ENCODE results near the gene HOXC6. TPM values are rescaled to one million over a fixed set of nuclear protein-coding genes. Genes with fewer than 3 reads are reported as not detected.

Gene HOXC6
- total RNA-seq, 1 experiment from 2014 or later, result 7.1 TPM

DNA sequence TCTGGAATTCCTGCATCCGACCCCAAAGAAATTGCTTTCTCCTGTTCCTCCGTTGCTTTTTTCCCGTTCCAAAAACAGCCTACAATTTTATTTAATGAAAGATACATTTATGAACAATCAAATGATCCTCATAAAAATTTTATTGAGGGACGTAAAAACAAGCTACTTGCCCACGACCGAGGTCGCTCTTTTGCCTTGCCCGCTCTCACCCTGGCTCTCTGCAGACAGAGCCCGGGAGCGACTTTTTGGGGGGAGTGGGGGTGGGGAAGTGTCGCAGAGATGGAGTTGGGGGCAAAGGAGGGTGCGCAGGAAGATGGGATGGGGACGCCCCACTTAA is 29.4 kb upstream of the HOXC6 start:
- Mint-ChIP-seq H3K4me1 (ENCODE audit: insufficient read depth, unreplicated experiment) (peaks cover 12% of the 10 kb centered on the region), H3K4me3 (ENCODE audit: unreplicated experiment) (peak overlapping the region; percentile 89), H3K36me3 (ENCODE audit: insufficient read depth, unreplicated experiment) (peaks cover 9% of the 10 kb centered on the region), H3K9me3 (ENCODE audit: unreplicated experiment) (no peaks in the 10 kb centered on the region), H3K27me3 (ENCODE audit: insufficient read depth, unreplicated experiment) (peaks cover 1% of the 10 kb centered on the region), H3K27ac (ENCODE audit: low read depth, unreplicated experiment) (peak overlapping the region; percentile 97)
- intact Hi-C loops (cut with micrococcal nuclease), result no loop called here
- POLR2A ChIA-PET, result interaction anchor here (0.8 to 2.7 kb wide), 8 partner anchors 8 to 271 kb away, joined by 3 to 32 read pairs (median 8); partner anchors contain the start of genes CALCOCO1, HOXC13, HOXC5 and SMUG1
- no peak for DNase-seq (ENCODE audit: unreplicated experiment)
- BruUV-seq (replicated peaks), result TSS peak; percentile 72
- TF ChIP-seq, protein P1, sequence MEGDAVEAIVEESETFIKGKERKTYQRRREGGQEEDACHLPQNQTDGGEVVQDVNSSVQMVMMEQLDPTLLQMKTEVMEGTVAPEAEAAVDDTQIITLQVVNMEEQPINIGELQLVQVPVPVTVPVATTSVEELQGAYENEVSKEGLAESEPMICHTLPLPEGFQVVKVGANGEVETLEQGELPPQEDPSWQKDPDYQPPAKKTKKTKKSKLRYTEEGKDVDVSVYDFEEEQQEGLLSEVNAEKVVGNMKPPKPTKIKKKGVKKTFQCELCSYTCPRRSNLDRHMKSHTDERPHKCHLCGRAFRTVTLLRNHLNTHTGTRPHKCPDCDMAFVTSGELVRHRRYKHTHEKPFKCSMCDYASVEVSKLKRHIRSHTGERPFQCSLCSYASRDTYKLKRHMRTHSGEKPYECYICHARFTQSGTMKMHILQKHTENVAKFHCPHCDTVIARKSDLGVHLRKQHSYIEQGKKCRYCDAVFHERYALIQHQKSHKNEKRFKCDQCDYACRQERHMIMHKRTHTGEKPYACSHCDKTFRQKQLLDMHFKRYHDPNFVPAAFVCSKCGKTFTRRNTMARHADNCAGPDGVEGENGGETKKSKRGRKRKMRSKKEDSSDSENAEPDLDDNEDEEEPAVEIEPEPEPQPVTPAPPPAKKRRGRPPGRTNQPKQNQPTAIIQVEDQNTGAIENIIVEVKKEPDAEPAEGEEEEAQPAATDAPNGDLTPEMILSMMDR (IDR thresholded peaks at IDR 0.05; ENCODE audit: unreplicated experiment), result no peak
- CTCF ChIA-PET, result interaction anchor here (0.6 to 12.4 kb wide), 9 partner anchors 10 to 253 kb away, joined by 3 to 200 read pairs (median 4); partner anchors contain the start of genes HOXC11 and HOXC8

DNA sequence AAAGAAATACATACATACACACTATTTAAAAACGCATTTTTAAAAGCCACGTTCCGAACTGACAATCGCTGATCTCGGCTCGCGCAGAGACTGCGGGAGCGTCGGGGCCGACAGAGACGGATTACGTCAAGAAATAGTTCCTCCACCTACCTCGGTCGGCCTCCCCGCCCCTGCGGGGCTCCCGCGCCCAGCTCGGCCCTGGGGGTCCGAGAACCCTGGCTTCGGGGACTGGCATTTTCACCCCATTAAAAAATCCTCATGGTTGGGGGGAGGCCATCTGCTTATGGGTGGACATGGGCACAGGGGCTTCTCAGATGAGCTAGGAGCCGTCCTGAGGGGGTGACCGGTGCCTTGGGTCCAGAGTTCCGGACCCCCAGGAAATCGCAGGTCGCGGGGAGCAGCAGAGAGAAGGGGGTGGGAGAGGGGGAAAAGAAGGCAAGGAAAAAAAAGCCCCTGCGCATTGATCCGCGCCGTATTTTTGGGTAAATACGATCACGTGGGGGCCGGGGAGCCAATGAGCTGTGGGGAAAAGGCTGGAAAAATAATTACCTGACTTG is 28.6 kb upstream of the HOXC6 start:
- Mint-ChIP-seq H3K9me3 (ENCODE audit: unreplicated experiment) (no peaks in the 10 kb centered on the region), H3K36me3 (ENCODE audit: insufficient read depth, unreplicated experiment) (peaks cover 9% of the 10 kb centered on the region), H3K27me3 (ENCODE audit: insufficient read depth, unreplicated experiment) (no peaks in the 10 kb centered on the region), H3K27ac (ENCODE audit: low read depth, unreplicated experiment) (peak overlapping the region; percentile 97), H3K4me3 (ENCODE audit: unreplicated experiment) (peak overlapping the region; percentile 89), H3K4me1 (ENCODE audit: insufficient read depth, unreplicated experiment) (peaks cover 12% of the 10 kb centered on the region)
- ChIA-PET POLR2A (interaction anchor here (0.6 to 2.7 kb wide), 36 partner anchors 8 to 382 kb away, joined by 3 to 37 read pairs (median 4); partner anchors contain the start of genes CALCOCO1, CBX5, COPZ1 and HNRNPA1), CTCF (interaction anchor here (0.5 to 12.4 kb wide), 22 partner anchors 10 to 257 kb away, joined by 3 to 200 read pairs (median 5); partner anchors contain the start of genes HOXC10, HOXC11, HOXC13 and HOXC5)
- DNase-seq (ENCODE audit: unreplicated experiment), result peak; percentile 90
- no TSS peak for BruUV-seq (replicated peaks)
- intact Hi-C loops (cut with micrococcal nuclease), result loop anchor here (10.0 kb wide), 1 partner anchor 365 kb away; the partner anchor contains the start of gene GPR84
- TF ChIP-seq, protein P1 (IDR thresholded peaks at IDR 0.05; ENCODE audit: unreplicated experiment), result no peak

DNA sequence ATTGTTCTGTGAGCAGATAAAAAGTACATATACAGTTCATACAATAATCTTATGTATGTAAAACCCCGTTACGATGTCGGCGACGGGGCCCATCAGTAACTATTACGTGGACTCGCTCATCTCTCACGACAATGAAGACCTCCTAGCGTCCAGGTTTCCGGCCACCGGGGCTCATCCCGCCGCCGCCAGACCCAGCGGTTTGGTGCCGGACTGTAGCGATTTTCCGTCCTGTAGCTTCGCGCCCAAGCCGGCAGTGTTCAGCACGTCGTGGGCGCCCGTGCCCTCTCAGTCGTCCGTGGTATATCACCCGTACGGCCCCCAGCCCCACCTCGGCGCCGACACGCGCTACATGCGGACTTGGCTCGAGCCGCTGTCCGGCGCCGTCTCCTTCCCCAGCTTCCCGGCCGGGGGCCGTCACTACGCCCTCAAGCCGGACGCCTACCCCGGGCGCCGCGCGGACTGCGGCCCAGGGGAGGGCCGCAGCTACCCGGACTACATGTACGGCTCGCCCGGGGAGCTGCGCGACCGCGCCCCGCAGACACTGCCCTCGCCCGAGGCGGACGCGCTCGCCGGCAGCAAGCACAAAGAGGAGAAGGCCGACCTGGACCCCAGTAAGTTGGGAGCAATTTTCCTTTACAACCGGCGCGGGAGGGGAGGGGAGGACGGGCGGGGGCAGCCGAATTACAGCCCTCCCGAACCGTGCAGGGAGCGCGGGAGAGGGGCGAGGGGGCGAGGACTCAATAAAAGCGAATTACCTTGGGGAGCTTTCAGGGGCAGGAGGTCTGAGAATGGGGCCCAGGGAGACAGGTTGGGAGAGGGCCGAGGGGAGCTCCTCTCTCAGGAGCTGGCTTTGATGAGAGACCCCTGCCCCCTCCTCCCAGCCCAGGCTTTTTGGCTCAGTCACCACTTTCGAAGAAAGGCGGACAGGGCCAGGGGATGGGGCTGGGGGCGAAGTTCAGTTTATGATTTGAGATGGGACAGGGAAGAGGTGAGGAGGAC is 27.8 kb upstream of the HOXC6 start, which contains the start of gene HOXC9:
Gene HOXC9 (plus strand): TSS at position 46 of the 999 bp plus-strand sequence. CDS start 28 bp downstream, at position 74.
- Mint-ChIP-seq H3K27ac (ENCODE audit: low read depth, unreplicated experiment) (peak within 1 kb of the TSS; percentile 97), H3K4me3 (ENCODE audit: unreplicated experiment) (peak within 1 kb of the TSS; percentile 89), H3K9me3 (ENCODE audit: unreplicated experiment) (no peaks in the 10 kb centered on the region), H3K27me3 (ENCODE audit: insufficient read depth, unreplicated experiment) (no peaks in the 10 kb centered on the region), H3K36me3 (ENCODE audit: insufficient read depth, unreplicated experiment) (peaks cover 9% of the 10 kb centered on the region), H3K4me1 (ENCODE audit: insufficient read depth, unreplicated experiment) (peaks cover 12% of the 10 kb centered on the region)
- intact Hi-C loops (cut with micrococcal nuclease), result loop anchor here (10.0 kb wide), 1 partner anchor 364 kb away; the partner anchor contains the start of gene GPR84
- POLR2A ChIA-PET, result interaction anchor here (0.6 to 2.7 kb wide), 36 partner anchors 9 to 382 kb away, joined by 3 to 37 read pairs (median 4); partner anchors contain the start of genes CALCOCO1, CBX5, COPZ1 and HNRNPA1
- peak; percentile 35 for DNase-seq (ENCODE audit: unreplicated experiment)
- TSS peak; percentile 84 for BruUV-seq (replicated peaks)
- TF ChIP-seq, protein P1 (IDR thresholded peaks at IDR 0.05; ENCODE audit: unreplicated experiment), result no peak
- CTCF ChIA-PET, result interaction anchor here (0.5 to 12.4 kb wide), 20 partner anchors 13 to 358 kb away, joined by 3 to 200 read pairs (median 4); partner anchors contain the start of genes HOXC10, HOXC13 and HOXC5
